ENCODE results near the gene CD300LD. TPM values are rescaled to one million over a fixed set of nuclear protein-coding genes. Genes with fewer than 3 reads are reported as not detected.
A peak's percentile ranks its signal among the peaks of the same experiment; 100 is the strongest.
"Not testable (repeated sequence)": the region's sequence is repeated elsewhere in the genome, so short reads cannot be mapped to it uniquely, and the experiment has no call there.

CD300LD gene
- total RNA-seq, 8 experiments from 2014 or later = 0.25 to 0.33 TPM; not detected in 6

- peaks cover 15 to 26% of the 10 kb centered on the region in 2 donors for H3K4me1 ChIP-seq (replicated peaks in 1 of 2)
- in situ Hi-C loops (cut with MboI; ENCODE audit: low pct_unique_long_range_greater_than_20kb in 2 of 9, low sequenced_read_pairs in 9 of 9, unreplicated experiment in 9 of 9) = no loop called here
- H3K27ac ChIP-seq = peak overlapping the region; percentile 50 to 67
- no peak overlapping the region for H3K4me3 ChIP-seq
- peak in 5 of 8 experiments; percentile 85 to 91 (median 88) for ATAC-seq (replicated peaks in 6 of 8)
- WGBS, 10 experiments = 0 to 60% (median 25%) methylated on average over 1 to 14 of the region's 14 CpGs
Observed at GRCh38 chr17:74584292-74585060, 7.6 kb downstream of the CD300LD start.

- Histone ChIP-seq H3K4me1 (replicated peaks in 1 of 2) (peaks cover 15 to 26% of the 10 kb centered on the region in 2 donors), H3K27ac (no peak overlapping the region), H3K4me3 (no peak overlapping the region)
- in situ Hi-C loops (cut with MboI; ENCODE audit: low pct_unique_long_range_greater_than_20kb in 2 of 9, low sequenced_read_pairs in 9 of 9, unreplicated experiment in 9 of 9) = no loop called here
- WGBS, 10 experiments = 6 to 100% (median 83%) methylated on average over 1 to 7 of the region's 10 CpGs; no CpG with 5 or more reads in 2 of the 10 experiments
- peak in 2 of 8 experiments; percentile 28 to 32 for ATAC-seq (replicated peaks in 6 of 8)
Observed at GRCh38 chr17:74582633-74583032, 9.4 kb downstream of the CD300LD start.

DNA sequence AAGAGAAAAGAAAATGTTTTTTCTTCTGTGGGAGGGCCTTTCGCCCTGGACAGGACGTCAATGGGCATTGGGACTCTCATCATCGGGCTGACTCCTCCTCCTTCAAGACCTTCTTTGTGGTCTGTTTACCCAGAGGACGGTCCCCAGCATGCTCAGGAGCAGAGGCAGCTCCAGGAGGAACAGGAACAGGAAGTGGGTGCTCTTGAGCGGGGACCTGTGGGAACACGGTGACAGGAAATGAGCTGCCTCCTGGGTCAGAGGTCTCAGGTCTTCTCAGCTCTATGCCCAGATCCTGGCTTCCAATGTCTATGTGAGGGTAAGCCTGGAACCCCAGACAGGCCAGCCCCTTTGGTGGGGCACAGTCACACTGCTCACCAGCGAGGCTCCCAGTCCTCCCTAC lies 12.2 kb downstream of the CD300LD start:
- Histone ChIP-seq H3K27ac (no peak overlapping the region), H3K4me3 (no peak overlapping the region), H3K4me1 (replicated peaks in 1 of 2) (peaks cover 5 to 13% of the 10 kb centered on the region in 2 donors)
- in situ Hi-C loops (cut with MboI; ENCODE audit: low pct_unique_long_range_greater_than_20kb in 2 of 9, low sequenced_read_pairs in 9 of 9, unreplicated experiment in 9 of 9) = no loop called here
- 33 to 100% (median 70%) methylated on average over 1 to 6 of the region's 7 CpGs; no CpG with 5 or more reads in 4 of the 10 experiments for WGBS, 10 experiments
- no peak for ATAC-seq (replicated peaks in 6 of 8)

DNA sequence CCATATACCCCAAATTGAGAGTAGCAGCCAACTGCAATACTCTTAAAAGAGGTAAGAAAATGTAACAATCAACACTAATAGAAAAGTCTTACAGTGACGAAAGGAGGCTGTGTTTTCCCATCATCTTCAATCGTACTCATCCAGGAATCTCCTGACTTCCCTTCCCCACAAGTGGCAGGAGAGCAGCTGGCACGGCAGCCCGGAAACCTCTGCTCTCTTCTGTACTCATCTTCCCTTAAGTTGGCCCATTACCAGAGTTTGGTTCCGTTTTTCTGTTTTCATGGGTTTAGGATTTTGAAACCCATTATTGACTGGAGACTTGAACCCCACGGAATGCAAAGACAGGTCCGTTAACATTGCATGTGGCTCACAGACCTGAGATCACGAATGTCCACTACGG lies 13.1 kb downstream of the CD300LD start:
- Histone ChIP-seq H3K4me3 (no peak overlapping the region), H3K27ac (no peak overlapping the region), H3K4me1 (replicated peaks in 1 of 2) (peaks cover 2 to 9% of the 10 kb centered on the region in 2 donors)
- WGBS, 10 experiments = 36 to 96% (median 74%) methylated on average over 2 to 8 of the region's 9 CpGs; no CpG with 5 or more reads in 2 of the 10 experiments
- in situ Hi-C loops (cut with MboI; ENCODE audit: low pct_unique_long_range_greater_than_20kb in 2 of 9, low sequenced_read_pairs in 9 of 9, unreplicated experiment in 9 of 9) = no loop called here
- no peak for ATAC-seq (replicated peaks in 6 of 8)

GRCh38 chr17:74574489-74575142 lies 17.5 kb downstream of the CD300LD start:
- 4 to 73% (median 40%) methylated on average over 1 to 5 of the region's 5 CpGs; no CpG with 5 or more reads in 1 of the 10 experiments for WGBS, 10 experiments
- H3K27ac ChIP-seq = no peak overlapping the region
- no peaks in the 10 kb centered on the region for H3K4me1 ChIP-seq (replicated peaks in 1 of 2)
- H3K4me3 ChIP-seq = no peak overlapping the region
- in situ Hi-C loops (cut with MboI; ENCODE audit: low pct_unique_long_range_greater_than_20kb in 2 of 9, low sequenced_read_pairs in 9 of 9, unreplicated experiment in 9 of 9) = no loop called here
- ATAC-seq (replicated peaks in 6 of 8) = no peak

GRCh38 chr17:74573635-74574034 lies 18.4 kb downstream of the CD300LD start:
- in situ Hi-C loops (cut with MboI; ENCODE audit: low pct_unique_long_range_greater_than_20kb in 2 of 9, low sequenced_read_pairs in 9 of 9, unreplicated experiment in 9 of 9); ATAC-seq (replicated peaks in 6 of 8); H3K4me3 ChIP-seq; H3K27ac ChIP-seq; H3K4me1 ChIP-seq (replicated peaks in 1 of 2): not testable (repeated sequence)

GRCh38 chr17:74573169-74573568 lies 18.9 kb downstream of the CD300LD start:
- no peak for ATAC-seq (replicated peaks in 6 of 8)

DNA sequence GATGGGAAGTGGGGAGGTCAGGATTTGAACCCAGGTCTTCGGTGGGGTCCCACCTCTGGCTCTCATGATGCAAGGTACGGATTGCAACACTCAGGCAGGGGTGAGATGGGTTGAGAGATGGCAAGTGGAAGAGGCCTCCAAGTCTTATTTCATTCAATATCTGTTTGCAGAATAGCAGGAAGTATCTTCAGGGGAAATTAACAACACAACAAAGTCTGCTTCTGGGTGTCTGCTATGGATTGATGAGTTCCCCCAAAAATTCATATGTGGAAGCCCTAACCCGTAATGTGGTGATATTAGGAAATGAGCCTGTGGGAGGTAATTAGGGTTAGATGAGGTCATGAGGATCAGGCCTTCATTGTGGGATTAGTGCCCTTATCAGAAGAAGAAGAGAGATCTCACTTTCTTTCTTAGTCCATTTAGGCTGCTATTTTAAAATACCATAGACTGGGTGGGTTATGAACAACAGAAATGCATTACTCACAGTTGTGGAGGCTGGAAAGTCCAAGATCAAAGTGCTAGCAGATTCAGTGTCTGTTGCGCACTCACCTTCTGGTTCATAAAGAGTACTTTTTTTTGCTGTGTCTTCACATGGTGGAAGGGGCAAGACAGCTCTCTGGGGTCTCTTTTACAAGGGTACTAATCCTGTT lies 20.3 kb downstream of the CD300LD start:
- no peak overlapping the region for H3K27ac ChIP-seq
- WGBS, 10 experiments = 0 to 89% (median 50%) methylated on average over 1 to 4 of the region's 4 CpGs; no CpG with 5 or more reads in 3 of the 10 experiments
- H3K4me1 ChIP-seq (replicated peaks in 1 of 2) = peaks cover 0 to 4% of the 10 kb centered on the region in 2 donors
- H3K4me3 ChIP-seq = no peak overlapping the region
- in situ Hi-C loops (cut with MboI; ENCODE audit: low pct_unique_long_range_greater_than_20kb in 2 of 9, low sequenced_read_pairs in 9 of 9, unreplicated experiment in 9 of 9) = no loop called here
- ATAC-seq (replicated peaks in 6 of 8) = no peak

More at GRCh38 chr17:74573169-74573568, 18.9 kb downstream of the CD300LD start:
- no peak overlapping the region for H3K27ac ChIP-seq
- no peak overlapping the region for H3K4me3 ChIP-seq
- WGBS, 10 experiments = 29 to 80% (median 72%) methylated on average over 1 to 3 of the region's 3 CpGs; no CpG with 5 or more reads in 5 of the 10 experiments
- peaks cover 0 to 4% of the 10 kb centered on the region in 2 donors for H3K4me1 ChIP-seq (replicated peaks in 1 of 2)
- in situ Hi-C loops (cut with MboI; ENCODE audit: low pct_unique_long_range_greater_than_20kb in 2 of 9, low sequenced_read_pairs in 9 of 9, unreplicated experiment in 9 of 9) = no loop called here

- peaks cover 0 to 4% of the 10 kb centered on the region in 2 donors for H3K4me1 ChIP-seq (replicated peaks in 1 of 2)
- ATAC-seq (replicated peaks in 6 of 8) = peak; percentile 49 to 96 (median 88)
- H3K27ac ChIP-seq = no peak overlapping the region
- no peak overlapping the region for H3K4me3 ChIP-seq
- WGBS, 10 experiments = 38 to 80% (median 68%) methylated on average over 1 to 25 of the region's 32 CpGs; no CpG with 5 or more reads in 2 of the 10 experiments
- in situ Hi-C loops (cut with MboI; ENCODE audit: low pct_unique_long_range_greater_than_20kb in 2 of 9, low sequenced_read_pairs in 9 of 9, unreplicated experiment in 9 of 9) = no loop called here
Observed at GRCh38 chr17:74569020-74570003, 22.8 kb downstream of the CD300LD start.

- in situ Hi-C loops (cut with MboI; ENCODE audit: low pct_unique_long_range_greater_than_20kb in 2 of 9, low sequenced_read_pairs in 9 of 9, unreplicated experiment in 9 of 9) = no loop called here
- H3K27ac ChIP-seq = no peak overlapping the region
- 17 to 83% (median 58%) methylated on average over 1 to 2 of the region's 4 CpGs; no CpG with 5 or more reads in 5 of the 10 experiments for WGBS, 10 experiments
- ATAC-seq (replicated peaks in 6 of 8) = no peak
- H3K4me3 ChIP-seq = no peak overlapping the region
- peaks cover 0 to 4% of the 10 kb centered on the region in 2 donors for H3K4me1 ChIP-seq (replicated peaks in 1 of 2)
Observed at GRCh38 chr17:74568106-74568873, 23.8 kb downstream of the CD300LD start.

DNA sequence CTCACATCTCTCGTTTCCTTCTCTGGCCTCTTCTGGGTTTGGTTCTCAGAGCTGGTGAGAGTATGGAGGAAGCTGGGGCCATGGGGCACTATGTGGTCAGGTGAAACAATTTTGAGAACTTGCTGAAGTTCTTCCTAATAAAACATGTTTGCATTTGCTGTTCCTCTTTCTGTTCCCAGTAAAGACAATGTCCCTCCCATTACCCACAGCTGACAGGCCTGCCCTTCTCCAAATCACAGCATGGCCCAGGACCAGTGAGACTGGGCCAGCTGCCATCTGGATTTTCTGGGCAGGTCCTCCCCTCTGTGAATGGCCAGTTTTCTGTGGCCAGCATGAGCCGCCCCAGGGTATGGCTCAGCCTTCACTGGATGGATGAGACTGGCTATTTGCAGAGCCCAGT lies 24.7 kb downstream of the CD300LD start, which contains the start of gene CD300H:
TSS of gene CD300H (minus strand) at position 113 of the 400 bp plus-strand sequence.
- no peak for ATAC-seq (replicated peaks in 6 of 8)
- WGBS, 10 experiments = 14 to 100% (median 82%) methylated on average over 1 to 2 of the region's 2 CpGs; no CpG with 5 or more reads in 6 of the 10 experiments
- in situ Hi-C loops (cut with MboI; ENCODE audit: low pct_unique_long_range_greater_than_20kb in 2 of 9, low sequenced_read_pairs in 9 of 9, unreplicated experiment in 9 of 9) = no loop called here
- Histone ChIP-seq H3K27ac (no peak within 1 kb of the TSS), H3K4me3 (no peak within 1 kb of the TSS), H3K4me1 (replicated peaks in 1 of 2) (peaks cover 0 to 4% of the 10 kb centered on the region in 2 donors)
